Stimulated activated CD4-positive, alpha-beta T cell treated with anti-CD3 and anti-CD28 coated beads, TNF-alpha, amount 100 ng/mL, for 48 hours (primary cell): ENCODE measurements around the gene CALD1.

ENCODE experiments used
- DNase-seq, 3 donors: peaks; one replicate each; pipeline ENCODE4 v3.0.0-alpha.2; 2020; ENCODE audit warnings: low read depth in 3 of 3

The CALD1 gene

GRCh38 chr7:134926396-134926795, 147.0 kb downstream of the CALD1 start:
- no peak for DNase-seq

- DNase-seq, result no peak
Measured at GRCh38 chr7:134927076-134927475, 147.6 kb downstream of the CALD1 start.

GRCh38 chr7:134927723-134928122, 148.3 kb downstream of the CALD1 start:
- DNase-seq, result no peak

GRCh38 chr7:134928554-134928953, 149.1 kb downstream of the CALD1 start:
- DNase-seq, result no peak

GRCh38 chr7:134931487-134931886, 152.1 kb downstream of the CALD1 start:
- no peak for DNase-seq

- DNase-seq, result no peak
Measured at GRCh38 chr7:134932707-134933370, 153.4 kb downstream of the CALD1 start.

- DNase-seq, result no peak
Measured at GRCh38 chr7:134933460-134934068, 154.1 kb downstream of the CALD1 start.

GRCh38 chr7:134935701-134936100, 156.3 kb downstream of the CALD1 start:
- DNase-seq, result no peak

GRCh38 chr7:134936893-134937510, 157.6 kb downstream of the CALD1 start:
- no peak for DNase-seq

GRCh38 chr7:134938141-134938540, 158.7 kb downstream of the CALD1 start:
- DNase-seq, result no peak

GRCh38 chr7:134939136-134939535, 159.7 kb downstream of the CALD1 start:
- DNase-seq, result no peak

GRCh38 chr7:134940729-134941128, 161.3 kb downstream of the CALD1 start:
- DNase-seq, result no peak

GRCh38 chr7:134941185-134941900, 161.9 kb downstream of the CALD1 start:
- no peak for DNase-seq

- no peak for DNase-seq
Measured at GRCh38 chr7:134941952-134942351, 162.5 kb downstream of the CALD1 start.

- DNase-seq, result no peak
Measured at GRCh38 chr7:134942690-134943466, 163.4 kb downstream of the CALD1 start.

GRCh38 chr7:134943785-134944400, 164.5 kb downstream of the CALD1 start:
- DNase-seq, result no peak

GRCh38 chr7:134945691-134946090, 166.3 kb downstream of the CALD1 start:
- DNase-seq, result no peak

GRCh38 chr7:134946260-134946659, 166.8 kb downstream of the CALD1 start:
- no peak for DNase-seq

- DNase-seq, result no peak
Measured at GRCh38 chr7:134947329-134947728, 167.9 kb downstream of the CALD1 start.

- no peak for DNase-seq
Measured at GRCh38 chr7:134947831-134948230, 168.4 kb downstream of the CALD1 start.

- no peak for DNase-seq
Measured at GRCh38 chr7:134948246-134948645, 168.8 kb downstream of the CALD1 start.
